ENCODE data around the gene ATG9A.

DNA sequence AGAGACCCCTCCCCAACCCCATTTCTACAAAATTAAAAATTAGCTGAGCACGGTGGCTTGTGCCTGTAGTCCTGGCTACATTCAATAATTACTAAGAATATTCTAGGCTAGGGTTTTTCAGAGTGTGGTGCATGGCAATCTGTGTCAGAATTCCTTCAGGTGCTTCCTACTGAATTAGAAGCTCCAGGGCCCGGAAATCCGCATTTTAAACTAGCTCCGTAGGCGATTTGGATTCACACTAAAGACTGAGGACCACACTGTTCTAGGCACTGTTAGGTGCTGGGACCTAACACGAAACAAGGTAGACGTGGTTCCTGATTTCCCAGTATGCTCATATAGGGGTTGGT lies 23.5 kb downstream of the ATG9A start:
- no peak for TF ChIP-seq GTF2A2 (tag; IDR thresholded peaks at IDR 0.05)
- no peak for TF ChIP-seq ZNF79 (CRISPR knock-in tag; IDR thresholded peaks at IDR 0.05; ENCODE audit: low read depth)
